ENCODE results near the gene NFASC.

The NFASC gene

GRCh38 chr1:205032508-205032907 lies 161.8 kb downstream of the NFASC start:
- DNase-seq (ENCODE audit: low spot score), result no peak
- in situ Hi-C loops (cut with MboI; ENCODE audit: low pct_unique_long_range_greater_than_20kb, low sequenced_read_pairs, unreplicated experiment), result no loop called here
- no peak for TF ChIP-seq CTCF (IDR thresholded peaks at IDR 0.05; ENCODE audit: extremely low read depth, insufficient read depth, missing control alignments)

- DNase-seq (ENCODE audit: low spot score), result no peak
- in situ Hi-C loops (cut with MboI; ENCODE audit: low pct_unique_long_range_greater_than_20kb, low sequenced_read_pairs, unreplicated experiment), result no loop called here
- no peak for TF ChIP-seq CTCF (IDR thresholded peaks at IDR 0.05; ENCODE audit: extremely low read depth, insufficient read depth, missing control alignments)
Observed at GRCh38 chr1:205037539-205037938, 166.9 kb downstream of the NFASC start.

- DNase-seq (ENCODE audit: low spot score), result no peak
- in situ Hi-C loops (cut with MboI; ENCODE audit: low pct_unique_long_range_greater_than_20kb, low sequenced_read_pairs, unreplicated experiment), result no loop called here
- TF ChIP-seq CTCF (IDR thresholded peaks at IDR 0.05; ENCODE audit: extremely low read depth, insufficient read depth, missing control alignments), result no peak
Observed at GRCh38 chr1:205038132-205038786, 167.6 kb downstream of the NFASC start.

- no peak for DNase-seq (ENCODE audit: low spot score)
- in situ Hi-C loops (cut with MboI; ENCODE audit: low pct_unique_long_range_greater_than_20kb, low sequenced_read_pairs, unreplicated experiment), result no loop called here
- TF ChIP-seq CTCF (IDR thresholded peaks at IDR 0.05; ENCODE audit: extremely low read depth, insufficient read depth, missing control alignments), result no peak
Observed at GRCh38 chr1:205041001-205041715, 170.5 kb downstream of the NFASC start.

GRCh38 chr1:205041998-205042910 lies 171.6 kb downstream of the NFASC start:
- no peak for TF ChIP-seq CTCF (IDR thresholded peaks at IDR 0.05; ENCODE audit: extremely low read depth, insufficient read depth, missing control alignments)
- no peak for DNase-seq (ENCODE audit: low spot score)
- in situ Hi-C loops (cut with MboI; ENCODE audit: low pct_unique_long_range_greater_than_20kb, low sequenced_read_pairs, unreplicated experiment), result no loop called here

All from GM13977 (cell line).